ENCODE data around the gene LCLAT1.

DNA sequence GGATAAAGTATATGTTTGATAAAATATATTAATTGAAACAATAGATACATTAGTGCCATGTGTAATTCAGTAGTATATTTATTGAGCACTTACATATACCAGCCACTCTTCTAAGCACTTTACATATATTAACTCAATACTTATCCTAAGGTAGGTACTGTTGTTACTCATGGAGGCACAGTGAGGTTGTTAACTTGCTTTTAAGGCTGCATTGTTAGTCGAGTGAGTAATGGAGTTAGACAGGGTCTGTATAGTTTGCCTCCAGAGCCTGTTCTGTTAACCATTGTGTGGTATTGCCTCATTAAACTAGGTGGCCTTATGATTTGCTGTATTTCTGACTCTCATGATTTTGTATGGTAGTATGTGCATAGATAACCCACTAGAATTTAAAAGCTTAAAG lies 44.2 kb downstream of the LCLAT1 start:
- TF ChIP-seq, protein P1, sequence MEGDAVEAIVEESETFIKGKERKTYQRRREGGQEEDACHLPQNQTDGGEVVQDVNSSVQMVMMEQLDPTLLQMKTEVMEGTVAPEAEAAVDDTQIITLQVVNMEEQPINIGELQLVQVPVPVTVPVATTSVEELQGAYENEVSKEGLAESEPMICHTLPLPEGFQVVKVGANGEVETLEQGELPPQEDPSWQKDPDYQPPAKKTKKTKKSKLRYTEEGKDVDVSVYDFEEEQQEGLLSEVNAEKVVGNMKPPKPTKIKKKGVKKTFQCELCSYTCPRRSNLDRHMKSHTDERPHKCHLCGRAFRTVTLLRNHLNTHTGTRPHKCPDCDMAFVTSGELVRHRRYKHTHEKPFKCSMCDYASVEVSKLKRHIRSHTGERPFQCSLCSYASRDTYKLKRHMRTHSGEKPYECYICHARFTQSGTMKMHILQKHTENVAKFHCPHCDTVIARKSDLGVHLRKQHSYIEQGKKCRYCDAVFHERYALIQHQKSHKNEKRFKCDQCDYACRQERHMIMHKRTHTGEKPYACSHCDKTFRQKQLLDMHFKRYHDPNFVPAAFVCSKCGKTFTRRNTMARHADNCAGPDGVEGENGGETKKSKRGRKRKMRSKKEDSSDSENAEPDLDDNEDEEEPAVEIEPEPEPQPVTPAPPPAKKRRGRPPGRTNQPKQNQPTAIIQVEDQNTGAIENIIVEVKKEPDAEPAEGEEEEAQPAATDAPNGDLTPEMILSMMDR (IDR thresholded peaks at IDR 0.05; ENCODE audit: low read length) = no peak
- no peak for TF ChIP-seq EZH2 (IDR thresholded peaks at IDR 0.05; ENCODE audit: borderline replicate concordance, low read length)

All from OCI-LY1 (cell line).